Sigmoid colon (tissue), 4 donors: Measurements from ENCODE around the gene KATNB1.

Source experiments
- POLR2A ChIP-seq, 2 donors: fragments of 450-650 bp; IDR thresholded peaks; one replicate each; pipeline ENCODE4 v1.6.1; 2016; ENCODE audit warnings: antibody characterized with exemption in 2 of 2, mild to moderate bottlenecking in 2 of 2, moderate library complexity in 2 of 2
- POLR2AphosphoS5 ChIP-seq, 4 donors: sonication (generic); formaldehyde crosslinking; IDR thresholded peaks; one replicate each; pipeline ENCODE4 v1.6.1; 2017; ENCODE audit warnings: antibody characterized with exemption in 4 of 4
- TF ChIP-seq, protein P1 (sequence below), 4 experiments: fragments of 450-650 bp in 3 of 4; fragments of 200-600 bp in 1 of 4; IDR thresholded peaks; one replicate each; pipeline ENCODE4 v1.5.1; 2016 to 2019; ENCODE audit warnings: antibody characterized with exemption in 4 of 4, mild to moderate bottlenecking in 3 of 4, moderate library complexity in 2 of 4

DNA sequence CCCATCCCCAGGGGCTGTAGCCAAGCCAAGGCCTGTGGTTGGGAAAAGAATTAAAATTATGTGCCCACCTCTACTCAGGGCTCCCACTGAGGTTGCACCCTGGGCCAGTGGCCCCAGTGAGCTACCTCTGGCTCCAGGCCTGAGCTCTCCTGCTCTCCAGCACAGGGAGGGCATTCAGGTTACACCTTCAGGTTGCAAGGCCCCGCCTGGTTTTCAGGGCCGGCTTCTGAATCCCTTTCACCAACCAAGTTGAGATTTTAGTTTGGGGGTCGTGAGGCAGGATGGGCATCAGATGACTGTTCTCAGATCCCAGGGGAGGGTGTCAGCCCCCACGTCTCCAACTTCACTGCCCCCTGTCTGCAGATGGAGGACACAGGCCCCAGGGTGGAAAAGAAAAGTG is 8.0 kb upstream of the KATNB1 start:
- TF ChIP-seq, protein P1, sequence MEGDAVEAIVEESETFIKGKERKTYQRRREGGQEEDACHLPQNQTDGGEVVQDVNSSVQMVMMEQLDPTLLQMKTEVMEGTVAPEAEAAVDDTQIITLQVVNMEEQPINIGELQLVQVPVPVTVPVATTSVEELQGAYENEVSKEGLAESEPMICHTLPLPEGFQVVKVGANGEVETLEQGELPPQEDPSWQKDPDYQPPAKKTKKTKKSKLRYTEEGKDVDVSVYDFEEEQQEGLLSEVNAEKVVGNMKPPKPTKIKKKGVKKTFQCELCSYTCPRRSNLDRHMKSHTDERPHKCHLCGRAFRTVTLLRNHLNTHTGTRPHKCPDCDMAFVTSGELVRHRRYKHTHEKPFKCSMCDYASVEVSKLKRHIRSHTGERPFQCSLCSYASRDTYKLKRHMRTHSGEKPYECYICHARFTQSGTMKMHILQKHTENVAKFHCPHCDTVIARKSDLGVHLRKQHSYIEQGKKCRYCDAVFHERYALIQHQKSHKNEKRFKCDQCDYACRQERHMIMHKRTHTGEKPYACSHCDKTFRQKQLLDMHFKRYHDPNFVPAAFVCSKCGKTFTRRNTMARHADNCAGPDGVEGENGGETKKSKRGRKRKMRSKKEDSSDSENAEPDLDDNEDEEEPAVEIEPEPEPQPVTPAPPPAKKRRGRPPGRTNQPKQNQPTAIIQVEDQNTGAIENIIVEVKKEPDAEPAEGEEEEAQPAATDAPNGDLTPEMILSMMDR (IDR thresholded peaks at IDR 0.05): no peak
- TF ChIP-seq POLR2A (IDR thresholded peaks at IDR 0.05): no peak
- TF ChIP-seq POLR2AphosphoS5 (IDR thresholded peaks at IDR 0.05): no peak
